WTC11 (cell line): Measurements from ENCODE around the gene PAPLN. TPM values are rescaled to one million over a fixed set of nuclear protein-coding genes. Genes with fewer than 3 reads are reported as not detected.

Source experiments
- ATAC-seq: fragments of 200-7000 bp; cut with Tn5 transposase; 2 replicates; pipeline ENCODE4 v1.10.0; 2021; ENCODE audit warnings: mild to moderate bottlenecking, moderate library complexity
- CTCF ChIA-PET: fragments of 300-600 bp; sonication (Branson Sonifier 250); formaldehyde crosslinking; loops from one replicate; lab custom pipeline; 2021; ENCODE audit warnings: antibody characterized with exemption; lab: Charles Lee
- POLR2A ChIA-PET: fragments of 350-600 bp; sonication (Branson Sonifier 250); formaldehyde crosslinking; loops from one replicate; lab custom pipeline; 2021; ENCODE audit warnings: antibody characterized with exemption; lab: Charles Lee
- DNase-seq: peaks from one replicate; pipeline ENCODE4 v3.0.0; 2021; ENCODE audit warnings: low spot score
- H3K27ac Mint-ChIP-seq: 2 replicates; pipeline ENCODE4 v1.8.0; 2021; ENCODE audit warnings: mixed read lengths
- H3K27me3 Mint-ChIP-seq: 2 replicates; pipeline ENCODE4 v1.8.0; 2021; ENCODE audit warnings: low read depth, mild to moderate bottlenecking, moderate library complexity, mixed read lengths
- H3K36me3 Mint-ChIP-seq: 2 replicates; pipeline ENCODE4 v1.8.0; 2021; ENCODE audit warnings: mixed read lengths
- H3K4me1 Mint-ChIP-seq: 2 replicates; pipeline ENCODE4 v1.8.0; 2022; ENCODE audit warnings: mixed read lengths
- H3K4me3 Mint-ChIP-seq: 2 replicates; pipeline ENCODE4 v1.8.0; 2021; ENCODE audit warnings: mild to moderate bottlenecking, moderate library complexity, mixed read lengths
- H3K9me3 Mint-ChIP-seq: 2 replicates; pipeline ENCODE4 v1.8.0; 2021; ENCODE audit warnings: mixed read lengths
- AR ChIP-seq: fragments of 250-450 bp; sonication (Bioruptor Pico); IDR thresholded peaks from 2 replicates; pipeline ENCODE4 v1.9.0; 2021; ENCODE audit warnings: mild to moderate bottlenecking
- ARID4B ChIP-seq: sonication (generic); formaldehyde crosslinking; IDR thresholded peaks from 2 replicates; pipeline ENCODE4 v1.8.0; 2023; ENCODE audit warnings: missing genetic modification reagents, mild to moderate bottlenecking, borderline replicate concordance
- ATF3 ChIP-seq: sonication (generic); formaldehyde crosslinking; conservative IDR thresholded peaks from 2 replicates; pipeline ENCODE4 v1.8.1; 2022; ENCODE audit warnings: mild to moderate bottlenecking, missing genetic modification reagents
- CDX4 ChIP-seq: fragments of 250-450 bp; sonication (Bioruptor Pico); IDR thresholded peaks from 2 replicates; pipeline ENCODE4 v1.9.0; 2021; ENCODE audit warnings: moderate library complexity, mild to moderate bottlenecking, inconsistent platforms, borderline replicate concordance
- MYBL2 ChIP-seq: sonication (generic); formaldehyde crosslinking; IDR thresholded peaks from 2 replicates; pipeline ENCODE4 v1.8.1; 2023; ENCODE audit warnings: mild to moderate bottlenecking, moderate library complexity, missing genetic modification reagents
- PRDM15 ChIP-seq: sonication (generic); formaldehyde crosslinking; IDR thresholded peaks from 2 replicates; pipeline ENCODE4 v1.8.0; 2022; ENCODE audit warnings: missing genetic modification reagents
- RELA ChIP-seq: sonication (generic); formaldehyde crosslinking; IDR thresholded peaks from 2 replicates; pipeline ENCODE4 v1.8.1; 2022; ENCODE audit warnings: missing genetic modification reagents, mild to moderate bottlenecking, borderline replicate concordance
- ZNF396 ChIP-seq: fragments of 250-450 bp; sonication (Bioruptor Pico); IDR thresholded peaks from 2 replicates; pipeline ENCODE4 v1.8.0; 2021; ENCODE audit warnings: mild to moderate bottlenecking, moderate library complexity, borderline replicate concordance
- ZNF423 ChIP-seq: fragments of 250-450 bp; sonication (Bioruptor Pico); IDR thresholded peaks from 2 replicates; pipeline ENCODE4 v2.1.2; 2022; ENCODE audit warnings: mild to moderate bottlenecking, moderate library complexity
- ZSCAN18 ChIP-seq: fragments of 250-450 bp; sonication (Bioruptor Pico); IDR thresholded peaks from 2 replicates; pipeline ENCODE4 v2.1.2; 2022; ENCODE audit warnings: mild to moderate bottlenecking, moderate library complexity
- total RNA-seq: library from RNA; stranded (reverse); gene quantifications from 3 replicates; pipeline ENCODE4 v1.2.3, GENCODE V29; 2021
- TF ChIP-seq, protein P1 (sequence below): fragments of 200-600 bp; IDR thresholded peaks from 2 replicates; pipeline ENCODE4 v1.8.0; 2022; ENCODE audit warnings: antibody characterized with exemption
- TF ChIP-seq, protein P2 (sequence below): fragments of 250-450 bp; sonication (Bioruptor Pico); IDR thresholded peaks from 2 replicates; pipeline ENCODE4 v1.9.0; 2021; ENCODE audit warnings: mild to moderate bottlenecking, borderline replicate concordance

The PAPLN gene
- total RNA-seq, 1 experiment from 2014 or later, result 9.3 TPM

- ChIA-PET POLR2A (no interaction called here), CTCF (no interaction called here)
- H3K36me3 Mint-ChIP-seq, result no peaks in the 10 kb centered on the region
- TF ChIP-seq MYBL2 (CRISPR knock-in tag), result no peak
- TF ChIP-seq, protein P1, sequence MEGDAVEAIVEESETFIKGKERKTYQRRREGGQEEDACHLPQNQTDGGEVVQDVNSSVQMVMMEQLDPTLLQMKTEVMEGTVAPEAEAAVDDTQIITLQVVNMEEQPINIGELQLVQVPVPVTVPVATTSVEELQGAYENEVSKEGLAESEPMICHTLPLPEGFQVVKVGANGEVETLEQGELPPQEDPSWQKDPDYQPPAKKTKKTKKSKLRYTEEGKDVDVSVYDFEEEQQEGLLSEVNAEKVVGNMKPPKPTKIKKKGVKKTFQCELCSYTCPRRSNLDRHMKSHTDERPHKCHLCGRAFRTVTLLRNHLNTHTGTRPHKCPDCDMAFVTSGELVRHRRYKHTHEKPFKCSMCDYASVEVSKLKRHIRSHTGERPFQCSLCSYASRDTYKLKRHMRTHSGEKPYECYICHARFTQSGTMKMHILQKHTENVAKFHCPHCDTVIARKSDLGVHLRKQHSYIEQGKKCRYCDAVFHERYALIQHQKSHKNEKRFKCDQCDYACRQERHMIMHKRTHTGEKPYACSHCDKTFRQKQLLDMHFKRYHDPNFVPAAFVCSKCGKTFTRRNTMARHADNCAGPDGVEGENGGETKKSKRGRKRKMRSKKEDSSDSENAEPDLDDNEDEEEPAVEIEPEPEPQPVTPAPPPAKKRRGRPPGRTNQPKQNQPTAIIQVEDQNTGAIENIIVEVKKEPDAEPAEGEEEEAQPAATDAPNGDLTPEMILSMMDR, result no peak
- TF ChIP-seq PRDM15 (CRISPR knock-in tag), result no peak
- no peak for TF ChIP-seq AR (CRISPR knock-in tag)
- TF ChIP-seq, protein P2, sequence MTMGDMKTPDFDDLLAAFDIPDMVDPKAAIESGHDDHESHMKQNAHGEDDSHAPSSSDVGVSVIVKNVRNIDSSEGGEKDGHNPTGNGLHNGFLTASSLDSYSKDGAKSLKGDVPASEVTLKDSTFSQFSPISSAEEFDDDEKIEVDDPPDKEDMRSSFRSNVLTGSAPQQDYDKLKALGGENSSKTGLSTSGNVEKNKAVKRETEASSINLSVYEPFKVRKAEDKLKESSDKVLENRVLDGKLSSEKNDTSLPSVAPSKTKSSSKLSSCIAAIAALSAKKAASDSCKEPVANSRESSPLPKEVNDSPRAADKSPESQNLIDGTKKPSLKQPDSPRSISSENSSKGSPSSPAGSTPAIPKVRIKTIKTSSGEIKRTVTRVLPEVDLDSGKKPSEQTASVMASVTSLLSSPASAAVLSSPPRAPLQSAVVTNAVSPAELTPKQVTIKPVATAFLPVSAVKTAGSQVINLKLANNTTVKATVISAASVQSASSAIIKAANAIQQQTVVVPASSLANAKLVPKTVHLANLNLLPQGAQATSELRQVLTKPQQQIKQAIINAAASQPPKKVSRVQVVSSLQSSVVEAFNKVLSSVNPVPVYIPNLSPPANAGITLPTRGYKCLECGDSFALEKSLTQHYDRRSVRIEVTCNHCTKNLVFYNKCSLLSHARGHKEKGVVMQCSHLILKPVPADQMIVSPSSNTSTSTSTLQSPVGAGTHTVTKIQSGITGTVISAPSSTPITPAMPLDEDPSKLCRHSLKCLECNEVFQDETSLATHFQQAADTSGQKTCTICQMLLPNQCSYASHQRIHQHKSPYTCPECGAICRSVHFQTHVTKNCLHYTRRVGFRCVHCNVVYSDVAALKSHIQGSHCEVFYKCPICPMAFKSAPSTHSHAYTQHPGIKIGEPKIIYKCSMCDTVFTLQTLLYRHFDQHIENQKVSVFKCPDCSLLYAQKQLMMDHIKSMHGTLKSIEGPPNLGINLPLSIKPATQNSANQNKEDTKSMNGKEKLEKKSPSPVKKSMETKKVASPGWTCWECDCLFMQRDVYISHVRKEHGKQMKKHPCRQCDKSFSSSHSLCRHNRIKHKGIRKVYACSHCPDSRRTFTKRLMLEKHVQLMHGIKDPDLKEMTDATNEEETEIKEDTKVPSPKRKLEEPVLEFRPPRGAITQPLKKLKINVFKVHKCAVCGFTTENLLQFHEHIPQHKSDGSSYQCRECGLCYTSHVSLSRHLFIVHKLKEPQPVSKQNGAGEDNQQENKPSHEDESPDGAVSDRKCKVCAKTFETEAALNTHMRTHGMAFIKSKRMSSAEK, result no peak
- TF ChIP-seq ZNF396, result no peak
- no peak for TF ChIP-seq RELA (CRISPR knock-in tag)
- TF ChIP-seq CDX4 (CRISPR knock-in tag), result no peak
- TF ChIP-seq ATF3 (CRISPR knock-in tag), result no peak
- no peak for TF ChIP-seq ARID4B (CRISPR knock-in tag)
- no peak for TF ChIP-seq ZNF423 (CRISPR knock-in tag)
- no peak for TF ChIP-seq ZSCAN18 (CRISPR knock-in tag)
- no peaks in the 10 kb centered on the region for H3K27me3 Mint-ChIP-seq
- no peak overlapping the region for H3K4me3 Mint-ChIP-seq
- H3K9me3 Mint-ChIP-seq, result no peaks in the 10 kb centered on the region
- H3K27ac Mint-ChIP-seq, result no peak overlapping the region
- H3K4me1 Mint-ChIP-seq, result peaks cover 6% of the 10 kb centered on the region; the same call in 1 of the 2 replicates
- no peak for ATAC-seq
- no peak for DNase-seq
Measured at GRCh38 chr14:73249108-73249507, 11.8 kb downstream of the PAPLN start.
